Stimulated activated CD8-positive, alpha-beta memory T cell treated with anti-CD3 and anti-CD28 coated beads, Interleukin-7, amount 100 ng/mL, for 1 hour (primary cell): ENCODE measurements around the gene NPPA.
A peak's percentile ranks its signal among the peaks of the same experiment; 100 is the strongest.
"Not testable (repeated sequence)": the region's sequence is repeated elsewhere in the genome, so short reads cannot be mapped to it uniquely, and the experiment has no call there.

Source experiments
- DNase-seq, 2 donors: peaks; one replicate each; pipeline ENCODE4 v3.0.0-alpha.2; 2020; ENCODE audit warnings: low read depth in 2 of 2

Gene NPPA

DNA sequence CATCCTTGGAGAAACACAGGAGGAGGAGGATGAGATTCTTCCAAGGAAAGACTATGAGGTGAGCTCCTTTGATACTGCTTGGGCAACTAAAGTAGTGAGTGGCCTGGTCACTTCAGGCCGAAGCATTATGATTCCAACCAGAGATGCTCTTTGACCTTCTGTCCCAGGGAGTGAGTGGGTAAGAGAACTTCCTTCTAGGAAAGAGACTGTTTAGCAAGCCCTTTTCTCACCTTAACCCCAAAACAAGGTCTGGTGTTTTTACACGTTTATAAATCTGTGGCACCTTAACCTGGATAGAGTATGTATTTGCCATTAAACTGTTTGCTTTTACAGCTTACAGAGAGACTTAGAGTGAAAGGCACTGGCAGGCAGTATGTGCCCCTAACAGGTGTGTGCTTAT lies 40.5 kb downstream of the NPPA start:
- no peak for DNase-seq

DNA sequence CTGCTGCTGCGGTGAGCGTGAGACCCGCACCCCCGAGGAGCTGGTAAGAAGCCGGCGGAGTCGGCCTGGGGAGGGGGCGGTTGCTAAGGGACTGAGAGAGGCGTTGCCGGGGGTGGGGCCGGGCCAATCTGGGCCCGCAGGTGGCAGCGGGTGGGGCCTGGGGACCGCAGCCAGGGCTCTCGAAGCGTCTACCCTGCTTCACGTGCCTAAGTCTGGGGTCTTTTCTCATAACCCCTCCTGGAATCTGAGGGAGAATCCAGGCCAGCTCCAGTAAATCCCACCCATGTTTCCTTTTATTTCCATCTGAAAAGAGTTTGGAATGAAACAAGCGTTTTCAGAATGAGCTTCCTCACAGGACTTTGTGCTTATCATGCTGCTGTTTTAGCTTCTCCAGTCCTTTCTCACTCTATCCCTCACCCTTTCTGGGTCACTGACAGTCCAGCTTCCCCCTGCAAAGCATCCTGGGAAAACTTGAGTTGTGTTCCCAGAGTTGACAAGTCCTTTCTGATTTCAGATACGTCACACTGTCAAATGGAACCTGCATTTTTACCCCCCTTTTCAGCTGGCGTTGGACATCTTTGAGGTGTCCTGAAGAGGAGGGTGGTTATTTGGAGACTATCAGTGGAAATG lies 41.2 kb downstream of the NPPA start:
- no peak for DNase-seq

DNA sequence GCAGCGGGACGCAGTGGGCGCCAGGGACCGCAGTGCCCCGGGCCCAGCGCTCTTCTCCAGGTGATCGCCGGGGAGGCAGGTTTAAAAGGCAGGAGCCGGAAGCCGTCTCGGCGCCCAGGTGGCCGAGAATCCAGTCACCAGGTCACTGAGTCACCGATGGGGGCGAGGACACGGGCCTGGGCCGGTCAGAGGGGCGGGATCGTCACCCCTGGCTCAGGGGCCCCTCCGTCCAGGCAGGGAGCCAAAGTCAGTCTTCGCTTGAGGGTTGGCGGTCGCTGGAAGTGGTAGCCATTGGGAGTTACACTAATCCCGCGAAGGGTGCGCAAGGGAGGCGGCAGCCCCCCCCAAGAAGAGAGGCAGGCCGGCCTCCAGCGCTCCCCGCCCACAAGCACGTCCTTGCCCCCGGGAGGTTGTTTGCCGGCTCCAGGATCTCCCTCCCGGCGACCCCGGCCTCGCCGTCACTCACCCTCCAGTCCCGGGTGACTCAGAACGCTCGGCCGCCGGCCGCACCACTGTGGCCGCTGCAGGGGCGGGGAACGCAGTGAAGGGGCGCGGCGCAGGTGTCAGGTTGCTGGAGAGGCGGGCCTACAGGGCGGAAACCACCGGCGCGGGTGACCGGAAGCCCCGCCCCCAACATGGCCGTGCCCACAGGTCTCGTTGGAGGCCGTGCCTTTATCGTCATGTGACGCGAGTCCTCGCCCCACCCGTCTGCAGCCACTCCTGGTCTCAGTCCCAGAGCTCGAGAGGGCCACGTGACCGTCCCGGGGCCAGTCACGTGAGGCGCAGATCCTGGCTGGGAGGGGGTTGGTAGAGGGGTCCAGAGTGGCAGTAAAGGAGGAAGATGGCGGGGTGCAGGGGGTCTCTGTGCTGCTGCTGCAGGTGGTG lies 41.9 kb downstream of the NPPA start, which contains the start of the genes CLCN6 and MTHFR:
CLCN6 (plus strand) TSS at position 770 of the 885 bp plus-strand sequence; CDS start at position 842, 72 bp downstream.
MTHFR (minus strand) TSS at position 543 of the 885 bp plus-strand sequence. CDS start 2,848 bp downstream, outside the sequence.
- DNase-seq = peak; percentile 92 to 93

DNA sequence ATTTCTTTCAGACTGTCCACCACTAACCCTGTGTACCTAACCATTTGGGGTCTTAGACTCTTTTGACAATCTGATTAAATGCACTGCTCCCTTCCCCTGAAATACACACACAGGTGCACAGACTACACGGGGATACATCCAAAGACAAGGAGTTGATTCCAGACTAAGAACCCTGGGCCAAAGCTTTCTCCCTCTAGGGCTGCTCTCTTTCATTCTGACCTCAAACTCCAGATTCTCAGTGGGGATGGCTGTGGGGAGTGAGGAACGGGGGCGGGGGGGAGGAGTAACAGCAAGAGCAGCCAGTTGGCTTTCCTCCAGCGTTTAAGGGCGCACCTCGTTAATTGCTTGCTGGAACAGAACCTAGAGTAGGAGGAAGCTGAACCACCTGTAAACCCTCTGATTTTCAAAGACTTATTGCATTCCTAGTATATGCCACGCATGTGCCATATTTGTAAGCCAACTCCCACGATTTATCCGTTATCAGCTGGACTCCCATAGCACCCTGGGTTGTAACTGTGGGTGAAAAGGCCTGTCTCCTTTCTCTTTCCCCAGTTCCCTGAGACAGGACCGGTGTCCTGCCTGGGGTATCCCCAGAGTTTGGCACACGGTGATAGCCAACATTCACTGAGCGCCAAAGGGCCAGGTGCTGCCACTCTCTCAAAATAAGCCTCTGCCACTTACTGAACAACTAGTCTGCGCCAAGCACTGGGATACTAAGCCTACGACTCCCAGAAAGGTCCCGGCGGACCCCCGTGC lies 42.7 kb downstream of the NPPA start:
- no peak for DNase-seq

DNA sequence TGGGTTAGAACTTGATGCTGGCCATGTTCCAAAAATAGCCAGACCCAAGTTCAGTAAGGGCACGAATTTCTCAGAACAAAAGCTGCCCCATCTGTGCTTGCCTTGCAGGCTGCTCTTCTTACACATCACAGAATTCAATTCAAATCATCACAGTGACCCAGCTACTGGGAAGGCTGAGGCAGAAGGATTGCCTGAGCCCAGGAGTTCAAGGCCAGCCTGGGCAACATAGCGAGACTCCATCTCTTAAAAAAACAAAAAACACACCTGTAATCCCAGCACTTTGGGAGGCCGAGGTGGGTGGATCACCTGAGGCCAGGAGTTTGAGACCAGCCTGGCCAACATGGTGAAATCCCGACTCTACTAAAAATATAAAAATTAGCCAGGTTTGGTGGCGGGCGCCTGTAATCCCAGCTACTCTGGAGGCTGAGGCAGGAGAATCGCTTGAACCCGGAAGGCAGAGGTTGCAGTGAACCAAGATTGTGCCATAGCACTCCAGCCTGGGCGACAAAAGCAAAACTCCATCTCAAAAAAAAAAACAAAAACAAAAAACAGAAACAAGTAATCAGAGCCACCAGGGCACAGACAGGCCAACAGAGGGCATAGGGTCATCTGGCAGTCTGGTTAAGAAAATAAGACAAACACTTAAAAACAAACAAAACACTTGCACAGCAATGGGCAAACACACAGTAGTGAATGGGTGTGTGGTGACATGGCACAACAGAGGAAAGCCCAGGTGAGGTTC lies 43.5 kb downstream of the NPPA start:
- not testable (repeated sequence) for DNase-seq

DNA sequence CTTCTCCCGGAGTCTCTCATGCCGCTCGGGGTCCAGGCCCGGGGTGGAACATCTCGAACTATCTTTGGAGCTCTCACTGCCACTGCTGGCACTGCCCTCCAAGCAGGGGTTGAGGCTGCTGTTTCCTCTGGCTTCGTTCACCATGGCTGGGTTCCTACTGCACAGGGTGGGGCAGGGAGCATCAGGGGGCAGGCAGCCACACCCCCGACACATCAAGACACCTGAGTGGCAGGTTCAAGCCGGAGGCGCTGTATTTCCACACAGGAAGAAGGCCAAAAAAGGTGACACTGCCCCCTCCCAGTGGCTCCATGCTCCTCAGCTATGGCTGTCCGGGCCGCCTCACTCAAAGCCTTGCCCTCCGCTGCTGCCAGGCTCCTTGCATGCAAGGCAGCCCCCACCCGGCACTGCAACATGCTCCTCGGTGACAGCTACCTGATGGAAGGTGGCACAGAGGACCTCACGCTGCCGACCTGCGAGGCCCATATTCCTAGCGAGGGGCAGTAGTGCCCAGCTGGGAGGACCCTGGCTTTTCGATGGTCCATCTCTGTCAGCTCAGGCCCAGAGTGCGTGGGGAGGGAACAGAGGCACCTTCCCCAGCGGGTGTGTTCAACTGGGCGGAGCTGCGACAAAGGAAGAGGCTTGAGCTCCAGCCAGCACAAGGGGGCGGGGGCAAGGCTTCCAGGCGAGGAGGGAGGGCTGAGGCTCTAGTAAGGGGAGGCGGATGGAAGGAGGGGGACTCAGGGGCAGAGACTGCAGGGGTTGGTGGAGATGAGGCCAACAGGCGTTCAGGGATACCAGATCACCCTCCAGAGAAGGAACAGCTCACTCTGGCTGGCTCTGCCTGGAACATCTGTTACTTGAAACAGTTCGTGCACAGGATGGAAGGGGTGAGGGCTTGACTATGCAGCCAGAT lies 44.4 kb downstream of the NPPA start:
- DNase-seq = peak; percentile 49 to 57

DNA sequence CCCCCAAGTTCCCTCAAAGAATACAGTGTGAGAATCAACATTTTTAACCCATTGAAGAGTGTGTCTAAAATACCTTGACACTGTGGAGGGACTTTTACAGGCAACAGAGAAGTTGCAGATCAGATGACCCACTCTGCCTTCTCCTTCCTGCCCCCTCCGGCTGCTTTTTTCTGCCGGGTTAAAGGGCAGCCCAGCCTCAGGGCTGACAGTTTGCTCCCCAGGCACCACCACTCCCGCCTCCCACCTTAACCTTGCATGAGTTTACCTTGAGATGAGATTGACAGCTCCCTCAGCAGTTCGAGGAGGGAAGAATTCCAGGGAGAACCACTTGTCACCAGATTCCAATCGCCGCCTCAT lies 45.0 kb downstream of the NPPA start:
- no peak for DNase-seq

DNA sequence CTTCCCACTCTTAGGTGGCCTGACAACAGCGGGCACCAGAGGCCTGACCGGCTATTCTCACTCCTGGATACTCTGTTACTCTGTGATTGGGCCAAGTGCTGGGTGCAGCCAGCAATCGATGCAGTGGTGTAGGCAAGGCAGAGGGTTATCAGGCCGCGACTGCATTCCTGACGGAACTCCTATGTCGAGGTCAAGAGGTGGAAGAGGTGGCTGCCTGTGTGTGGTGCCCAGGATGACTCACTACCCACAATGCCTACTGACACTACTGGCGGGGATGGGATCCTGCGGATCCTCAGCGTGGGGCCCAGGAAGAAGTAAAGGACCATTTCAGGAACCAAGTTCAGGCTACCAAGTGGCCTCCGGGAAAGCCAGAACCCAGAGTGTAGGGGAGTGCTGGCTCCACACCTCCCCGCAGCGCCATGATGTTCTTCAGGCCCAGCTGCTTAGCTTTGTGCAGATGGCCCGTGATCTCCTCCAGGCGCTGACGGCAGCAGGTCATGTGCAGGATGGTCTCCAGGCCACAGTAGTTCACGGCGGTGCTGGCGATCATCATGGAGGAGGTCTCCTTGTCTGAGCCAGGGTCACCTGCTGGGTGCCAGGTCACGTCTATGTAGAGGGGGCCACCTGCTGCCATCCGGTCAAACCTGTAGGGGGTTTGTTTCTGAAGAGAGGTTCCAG lies 46.7 kb downstream of the NPPA start:
- DNase-seq = no peak

DNA sequence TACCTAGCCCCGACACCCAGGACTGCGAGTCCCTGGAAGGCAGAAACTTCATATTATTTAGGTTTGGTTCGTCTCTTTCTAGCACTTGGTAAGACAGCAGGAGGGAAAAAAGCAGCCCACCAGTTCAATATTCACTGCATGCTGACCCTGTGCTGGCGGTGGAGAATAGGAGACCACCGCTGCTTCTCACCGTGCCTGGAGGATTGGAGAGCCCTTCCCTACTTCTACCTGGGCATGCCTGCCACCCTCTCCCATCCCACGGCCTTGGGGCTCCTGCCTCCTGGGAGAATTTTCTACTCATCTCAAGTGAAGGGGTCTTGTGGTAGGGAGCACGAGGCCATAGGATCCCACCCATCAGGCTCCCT lies 47.2 kb downstream of the NPPA start:
- no peak for DNase-seq

DNA sequence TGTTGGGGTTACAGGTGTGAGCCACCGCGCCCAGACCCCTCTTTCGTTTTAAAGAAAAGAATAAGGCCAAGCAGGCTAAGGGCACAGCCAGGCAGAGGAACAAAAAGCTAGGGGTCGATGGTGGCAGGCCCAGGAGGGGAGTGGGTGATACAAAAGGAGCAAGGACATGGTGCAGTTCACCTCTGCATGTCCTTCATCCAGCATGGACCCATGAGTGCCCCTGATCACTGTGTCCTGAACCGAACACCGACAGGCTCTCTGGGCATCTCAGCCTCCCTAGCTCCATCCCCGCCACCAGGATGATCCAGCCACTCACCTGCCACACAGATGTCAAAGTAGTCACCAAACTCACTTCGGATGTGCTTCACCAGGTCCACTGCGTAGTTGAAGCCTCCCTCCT lies 47.7 kb downstream of the NPPA start:
- no peak for DNase-seq

DNA sequence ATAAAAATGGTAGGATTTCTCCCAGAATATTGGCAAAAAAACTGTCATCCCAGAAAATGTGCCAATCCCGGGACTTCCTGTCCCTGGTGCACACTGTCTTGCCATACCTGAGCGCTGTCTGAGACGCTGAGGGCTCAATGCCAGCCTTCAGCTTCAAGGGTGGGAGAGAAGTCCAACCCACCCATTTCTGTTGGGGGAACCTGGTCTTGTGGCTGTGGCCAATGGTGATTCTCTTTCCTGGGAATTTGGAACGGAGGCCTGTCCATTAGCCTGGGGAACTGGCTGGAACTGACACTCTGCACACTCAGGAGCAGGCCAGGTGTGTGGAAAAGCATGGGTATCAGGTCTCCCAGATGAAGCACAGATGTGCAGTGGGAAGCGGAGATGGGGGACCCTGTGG lies 48.5 kb downstream of the NPPA start:
- DNase-seq = no peak

DNA sequence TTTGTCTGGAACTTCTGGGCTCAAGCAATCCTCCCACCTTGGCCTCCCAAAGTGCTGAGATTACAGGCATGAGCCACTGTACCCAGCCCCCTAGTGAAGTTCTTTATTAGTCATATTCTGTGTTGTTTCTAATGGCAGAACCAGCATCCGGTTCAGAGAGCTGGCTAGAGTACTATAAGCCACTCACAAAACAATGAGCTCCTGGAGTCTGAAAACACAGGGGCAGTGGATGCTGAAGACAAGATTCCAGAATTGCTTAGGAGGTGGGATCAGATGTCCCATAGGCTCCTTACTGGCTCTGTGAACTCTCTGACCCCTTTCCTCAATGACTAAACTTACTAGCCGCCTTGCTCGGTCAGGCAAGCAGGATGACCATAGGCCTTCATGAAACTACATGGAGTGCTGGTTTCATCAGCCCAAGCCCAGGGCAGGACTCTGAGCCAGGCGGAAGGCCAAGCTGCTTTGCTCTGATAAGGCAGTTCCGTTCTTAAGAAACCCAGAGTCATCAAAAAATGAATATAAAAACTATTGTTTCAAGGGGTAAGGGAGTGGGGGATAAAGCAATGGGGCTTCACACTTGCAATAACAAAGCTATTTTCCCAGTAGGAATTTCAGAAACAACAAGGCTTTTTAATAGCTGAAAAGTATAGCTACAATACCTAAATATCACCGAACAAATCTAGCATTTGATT lies 49.9 kb downstream of the NPPA start:
- no peak for DNase-seq

DNA sequence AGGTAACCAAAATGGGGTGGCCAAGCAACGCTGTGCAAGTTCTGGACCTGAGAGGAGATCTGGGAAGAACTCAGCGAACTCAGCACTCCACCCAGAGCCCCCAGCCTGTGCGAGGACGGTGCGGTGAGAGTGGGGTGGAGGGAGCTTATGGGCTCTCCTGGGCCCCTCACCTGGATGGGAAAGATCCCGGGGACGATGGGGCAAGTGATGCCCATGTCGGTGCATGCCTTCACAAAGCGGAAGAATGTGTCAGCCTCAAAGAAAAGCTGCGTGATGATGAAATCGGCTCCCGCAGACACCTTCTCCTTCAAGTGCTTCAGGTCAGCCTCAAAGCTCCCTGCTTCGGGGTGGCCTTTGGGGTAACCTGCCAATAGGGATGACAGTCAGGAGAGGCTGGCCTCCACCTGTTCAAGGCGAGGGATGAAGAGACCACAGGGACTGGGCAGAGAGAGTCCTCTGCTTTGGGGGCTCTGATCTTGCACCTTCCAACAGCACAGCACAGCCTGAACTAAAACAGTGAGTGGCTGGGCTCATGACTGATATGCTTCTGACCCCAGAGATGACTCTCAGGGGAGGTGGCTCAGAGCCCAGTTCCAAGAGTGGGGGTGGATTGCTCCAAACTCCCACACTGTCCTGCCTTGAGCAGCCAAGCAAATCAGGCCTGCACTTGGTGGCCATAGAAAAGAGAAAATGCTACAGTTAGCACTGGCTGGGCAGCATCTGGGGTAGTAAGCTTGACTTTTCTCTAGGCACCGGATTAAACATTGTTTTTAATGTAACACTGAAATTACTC lies 51.4 kb downstream of the NPPA start:
- no peak for DNase-seq
